ENCODE data around the gene ESPN.
"Not testable (repeated sequence)": the region's sequence is repeated elsewhere in the genome, so short reads cannot be mapped to it uniquely, and the experiment has no call there.

Gene ESPN

DNA sequence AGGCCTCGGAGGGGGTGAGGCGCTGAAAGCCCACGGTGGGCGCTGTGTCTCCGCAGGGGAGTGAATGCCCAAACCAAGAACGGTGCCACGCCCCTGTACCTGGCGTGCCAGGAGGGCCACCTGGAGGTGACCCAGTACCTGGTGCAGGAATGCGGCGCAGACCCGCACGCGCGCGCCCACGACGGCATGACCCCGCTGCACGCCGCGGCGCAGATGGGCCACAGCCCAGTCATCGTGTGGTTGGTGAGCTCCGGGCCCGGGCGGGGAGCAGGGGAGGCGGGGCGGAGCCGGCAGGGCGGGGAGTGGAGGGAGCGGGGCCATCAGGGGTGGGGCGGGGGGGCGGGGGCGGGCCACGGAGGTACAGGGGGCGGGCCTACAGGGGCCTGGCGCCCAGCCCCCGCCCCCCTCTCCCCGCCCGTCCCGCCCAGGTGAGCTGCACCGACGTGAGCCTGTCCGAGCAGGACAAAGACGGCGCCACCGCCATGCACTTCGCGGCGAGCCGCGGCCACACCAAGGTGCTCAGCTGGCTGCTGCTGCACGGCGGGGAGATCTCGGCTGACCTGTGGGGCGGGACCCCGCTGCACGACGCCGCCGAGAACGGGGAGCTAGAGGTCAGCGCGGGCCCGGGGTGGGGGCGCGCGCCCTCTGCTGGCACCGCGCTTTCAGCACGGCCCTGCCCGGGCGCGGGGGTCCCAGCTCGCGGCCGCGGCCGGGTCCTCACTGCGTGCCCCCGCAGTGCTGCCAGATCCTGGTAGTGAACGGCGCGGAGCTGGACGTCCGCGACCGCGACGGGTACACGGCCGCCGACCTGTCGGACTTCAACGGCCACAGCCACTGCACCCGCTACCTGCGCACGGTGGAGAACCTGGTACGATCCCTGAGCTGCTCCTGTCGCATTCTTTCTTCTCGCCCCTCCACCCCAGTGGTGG is 15.9 kb downstream of the ESPN start:
- no peak overlapping the region for H3K4me3 ChIP-seq (replicated peaks; ENCODE audit: low read depth, low read length)
- TF ChIP-seq, protein P1, sequence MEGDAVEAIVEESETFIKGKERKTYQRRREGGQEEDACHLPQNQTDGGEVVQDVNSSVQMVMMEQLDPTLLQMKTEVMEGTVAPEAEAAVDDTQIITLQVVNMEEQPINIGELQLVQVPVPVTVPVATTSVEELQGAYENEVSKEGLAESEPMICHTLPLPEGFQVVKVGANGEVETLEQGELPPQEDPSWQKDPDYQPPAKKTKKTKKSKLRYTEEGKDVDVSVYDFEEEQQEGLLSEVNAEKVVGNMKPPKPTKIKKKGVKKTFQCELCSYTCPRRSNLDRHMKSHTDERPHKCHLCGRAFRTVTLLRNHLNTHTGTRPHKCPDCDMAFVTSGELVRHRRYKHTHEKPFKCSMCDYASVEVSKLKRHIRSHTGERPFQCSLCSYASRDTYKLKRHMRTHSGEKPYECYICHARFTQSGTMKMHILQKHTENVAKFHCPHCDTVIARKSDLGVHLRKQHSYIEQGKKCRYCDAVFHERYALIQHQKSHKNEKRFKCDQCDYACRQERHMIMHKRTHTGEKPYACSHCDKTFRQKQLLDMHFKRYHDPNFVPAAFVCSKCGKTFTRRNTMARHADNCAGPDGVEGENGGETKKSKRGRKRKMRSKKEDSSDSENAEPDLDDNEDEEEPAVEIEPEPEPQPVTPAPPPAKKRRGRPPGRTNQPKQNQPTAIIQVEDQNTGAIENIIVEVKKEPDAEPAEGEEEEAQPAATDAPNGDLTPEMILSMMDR (IDR thresholded peaks at IDR 0.05; ENCODE audit: low read depth, low read length, missing control alignments), result no peak
- no peak for DNase-seq (ENCODE audit: extremely low read depth, low read depth)

DNA sequence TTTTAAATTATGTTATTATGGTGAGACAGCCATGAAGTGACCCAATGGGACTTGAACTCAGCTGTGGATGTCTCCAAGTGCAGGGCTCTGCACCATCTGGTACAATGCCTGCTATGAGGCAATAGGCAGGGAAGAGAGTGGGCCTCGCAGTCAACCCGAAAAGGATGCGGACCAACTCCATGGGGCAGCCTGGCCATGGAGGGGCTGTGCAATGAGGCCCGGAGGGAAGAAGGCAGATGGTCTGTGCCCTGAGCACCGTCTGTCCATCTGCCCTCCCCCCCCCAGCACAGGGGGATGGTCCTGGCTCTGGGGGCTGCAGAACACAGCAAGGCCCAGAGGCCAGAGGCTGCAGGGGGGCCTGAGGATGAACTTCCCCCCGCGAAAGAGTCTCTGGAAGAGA is 17.0 kb downstream of the ESPN start:
- TF ChIP-seq, protein P1 (IDR thresholded peaks at IDR 0.05; ENCODE audit: low read depth, low read length, missing control alignments), result no peak

DNA sequence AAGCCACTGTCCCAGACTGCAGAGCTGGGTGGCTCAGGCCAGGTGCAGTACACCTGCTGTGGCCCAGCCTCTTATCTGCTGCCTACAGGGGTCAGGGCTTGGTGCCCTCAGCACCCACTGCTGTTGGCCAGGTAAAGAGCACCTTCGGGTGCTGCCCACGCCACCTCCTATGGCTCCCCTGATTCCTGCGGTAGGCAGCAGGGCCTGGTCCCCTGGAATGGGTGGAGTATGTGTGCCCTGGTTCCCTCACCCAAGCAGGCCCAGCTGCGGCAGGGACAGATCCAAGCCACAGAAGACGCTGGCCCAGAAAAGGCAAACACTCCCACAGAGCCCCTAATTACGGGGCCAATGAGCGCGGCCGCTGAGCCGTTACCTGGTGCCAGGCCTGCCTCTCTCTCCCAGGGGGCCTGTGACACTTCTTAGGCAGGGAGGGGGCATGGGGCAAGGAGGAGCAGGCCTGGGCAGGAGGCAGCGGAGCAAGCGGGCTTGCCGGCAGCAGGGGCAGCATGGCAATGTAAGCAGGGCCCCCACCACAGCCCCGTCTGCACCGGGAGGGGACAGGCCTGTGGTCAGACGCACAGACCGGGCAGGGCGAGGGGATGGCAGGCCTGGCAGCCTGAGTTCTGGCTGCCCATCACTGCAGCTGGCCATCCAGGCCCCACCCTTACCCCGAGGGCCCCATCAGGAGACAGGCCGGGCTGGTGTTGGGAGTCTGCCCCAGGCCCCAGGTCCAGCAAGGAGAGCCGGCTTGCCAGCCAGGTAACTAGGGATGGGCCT is 19.0 kb downstream of the ESPN start:
- TF ChIP-seq, protein P1 (IDR thresholded peaks at IDR 0.05; ENCODE audit: low read depth, low read length, missing control alignments), result no peak
- DNase-seq (ENCODE audit: extremely low read depth, low read depth), result no peak
- H3K4me3 ChIP-seq (replicated peaks; ENCODE audit: low read depth, low read length), result no peak overlapping the region

More for the DNA sequence above, 17.0 kb downstream of the ESPN start:
- H3K4me3 ChIP-seq (replicated peaks; ENCODE audit: low read depth, low read length), result no peak overlapping the region
- no peak for DNase-seq (ENCODE audit: extremely low read depth, low read depth)

DNA sequence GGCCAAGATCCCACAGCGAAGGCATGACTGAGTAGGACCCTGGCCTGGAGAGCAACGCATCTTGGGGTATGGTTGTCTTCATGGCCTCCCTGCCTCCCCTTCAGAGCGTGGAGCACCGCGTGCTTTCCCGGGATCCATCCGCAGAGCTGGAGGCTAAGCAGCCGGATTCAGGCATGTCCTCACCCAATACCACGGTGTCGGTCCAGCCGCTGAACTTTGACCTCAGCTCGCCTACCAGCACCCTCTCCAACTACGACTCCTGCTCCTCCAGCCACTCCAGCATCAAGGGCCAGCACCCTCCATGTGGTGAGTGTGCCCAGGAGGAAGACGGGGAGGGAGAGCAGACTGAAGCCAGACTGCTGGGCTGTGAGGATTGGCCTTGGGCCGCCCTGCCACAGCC is 19.8 kb downstream of the ESPN start:
- H3K4me3 ChIP-seq (replicated peaks; ENCODE audit: low read depth, low read length), result no peak overlapping the region
- DNase-seq (ENCODE audit: extremely low read depth, low read depth), result no peak
- TF ChIP-seq, protein P1 (IDR thresholded peaks at IDR 0.05; ENCODE audit: low read depth, low read length, missing control alignments), result no peak

DNA sequence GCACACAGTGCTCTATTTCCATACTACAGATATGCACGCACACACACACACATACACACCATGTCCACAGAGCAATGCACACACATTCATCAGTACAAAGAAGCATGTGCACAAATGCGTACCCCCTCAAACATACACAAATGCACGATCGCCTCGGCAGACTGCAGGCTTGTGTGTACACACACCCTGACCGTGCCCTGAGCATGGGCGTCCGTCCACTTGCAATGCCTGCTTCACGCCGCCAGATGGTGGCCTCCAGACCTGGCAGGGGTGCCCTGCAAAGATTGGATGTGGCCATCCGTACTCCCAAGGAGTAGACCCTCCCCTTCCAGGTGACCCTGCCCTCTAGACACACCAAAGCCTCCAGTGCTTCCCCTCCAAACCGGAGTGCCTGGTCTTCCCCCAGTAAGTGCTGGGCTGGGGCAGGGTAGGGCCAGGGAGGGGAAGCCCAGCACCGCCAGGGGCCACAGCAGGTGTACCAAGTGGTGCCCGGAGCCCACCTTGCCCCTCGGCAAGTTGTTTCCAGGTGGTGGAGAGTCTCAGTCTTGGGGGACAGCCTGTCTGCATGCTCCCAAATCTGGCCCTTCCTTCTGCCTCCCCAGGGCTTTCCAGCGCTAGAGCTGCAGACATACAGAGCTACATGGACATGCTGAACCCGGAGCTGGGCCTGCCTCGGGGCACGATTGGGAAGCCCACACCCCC is 20.6 kb downstream of the ESPN start:
- no peak for DNase-seq (ENCODE audit: extremely low read depth, low read depth)
- TF ChIP-seq, protein P1 (IDR thresholded peaks at IDR 0.05; ENCODE audit: low read depth, low read length, missing control alignments), result peak; percentile 42
- H3K4me3 ChIP-seq (replicated peaks; ENCODE audit: low read depth, low read length), result no peak overlapping the region

DNA sequence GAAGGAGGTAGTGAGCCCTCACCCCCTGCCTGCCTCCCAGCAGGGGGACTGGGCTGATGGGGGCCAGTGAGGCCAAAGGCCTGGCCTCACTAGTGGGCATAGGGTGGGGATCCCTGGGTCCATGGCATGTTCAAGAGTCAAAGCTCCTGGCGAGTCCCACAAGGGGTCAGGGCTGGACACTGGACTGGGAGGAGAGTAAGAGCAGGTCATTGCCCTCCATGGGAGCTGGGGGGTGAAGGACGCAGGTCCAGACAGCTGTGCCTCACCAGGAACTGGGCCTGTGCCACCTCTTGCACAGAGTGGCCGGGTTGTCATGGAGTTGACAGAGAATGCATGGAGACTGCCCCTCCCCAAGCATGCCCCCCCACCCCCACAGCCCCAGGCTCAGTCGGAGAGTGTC is 21.4 kb downstream of the ESPN start:
- H3K4me3 ChIP-seq (replicated peaks; ENCODE audit: low read depth, low read length); DNase-seq (ENCODE audit: extremely low read depth, low read depth): not testable (repeated sequence)

DNA sequence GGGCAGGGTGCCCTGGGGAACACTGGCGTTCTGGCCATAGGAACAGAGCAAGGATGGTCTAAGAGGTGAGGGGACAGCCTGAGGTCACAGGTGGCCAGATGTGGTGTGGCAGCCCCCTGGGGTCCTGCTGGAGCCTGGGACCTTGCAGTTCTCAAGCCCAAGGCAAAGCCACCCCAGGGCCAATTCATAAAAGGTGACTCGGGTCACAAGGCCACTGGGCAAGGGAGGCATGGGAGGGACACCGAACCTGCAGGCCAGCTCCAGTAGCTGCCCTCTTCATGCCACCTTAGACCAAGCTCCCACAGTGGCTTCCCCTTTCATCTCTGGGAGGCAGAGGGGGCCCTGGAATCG is 22.1 kb downstream of the ESPN start:
- TF ChIP-seq, protein P1 (IDR thresholded peaks at IDR 0.05; ENCODE audit: low read depth, low read length, missing control alignments), result no peak
- DNase-seq (ENCODE audit: extremely low read depth, low read depth), result no peak
- H3K4me3 ChIP-seq (replicated peaks; ENCODE audit: low read depth, low read length), result no peak overlapping the region
